ENCODE measurements around the gene AANAT.

- TF ChIP-seq POLR2AphosphoS5 (IDR thresholded peaks at IDR 0.05), result no peak
- no peak for TF ChIP-seq CTCF (IDR thresholded peaks at IDR 0.05)
- no peak for TF ChIP-seq POLR2A (IDR thresholded peaks at IDR 0.05)
Observed at GRCh38 chr17:76504117-76504516, 36.7 kb downstream of the AANAT start.

Data from gastroesophageal sphincter (tissue), 3 donors.